HUES64 (cell line): ENCODE measurements around the gene PARVB.

ENCODE experiments used
- H3K27ac ChIP-seq: 2 replicates; pipeline ENCODE4 v1.7.0; 2013; ENCODE audit warnings: low read depth, low read length, inconsistent platforms
- H3K27me3 ChIP-seq: 2 replicates; pipeline ENCODE4 v1.6.1; 2013; ENCODE audit warnings: mild to moderate bottlenecking, low read length; ENCODE audit not compliant: insufficient read depth
- H3K36me3 ChIP-seq: 2 replicates; pipeline ENCODE4 v1.6.1; 2013; ENCODE audit warnings: mild to moderate bottlenecking, low read length; ENCODE audit not compliant: insufficient read depth
- H3K4me1 ChIP-seq: 2 replicates; pipeline ENCODE4 v1.6.1; 2013; ENCODE audit warnings: mild to moderate bottlenecking, low read length, moderate library complexity; ENCODE audit not compliant: insufficient read depth
- H3K4me3 ChIP-seq: 2 replicates; pipeline ENCODE4 v1.5.1; 2013; ENCODE audit warnings: mild to moderate bottlenecking, low read length, moderate library complexity
- H3K9ac ChIP-seq: 2 replicates; pipeline ENCODE4 v1.6.1; 2013; ENCODE audit warnings: mild to moderate bottlenecking, low read depth, low read length
- H3K9me3 ChIP-seq: 2 replicates; pipeline ENCODE4 v1.6.1; 2013; ENCODE audit warnings: low read depth, low read length; ENCODE audit not compliant: insufficient read depth
- WGBS: fragments of 150-250, 120-280 bp; methylation state at CpG from one replicate; pipeline ENCODE4 v1.1.7; 2013; ENCODE audit warnings: missing lambda C conversion rate; 5-methylcytosine and 5-hydroxymethylcytosine counted together

Gene PARVB

DNA sequence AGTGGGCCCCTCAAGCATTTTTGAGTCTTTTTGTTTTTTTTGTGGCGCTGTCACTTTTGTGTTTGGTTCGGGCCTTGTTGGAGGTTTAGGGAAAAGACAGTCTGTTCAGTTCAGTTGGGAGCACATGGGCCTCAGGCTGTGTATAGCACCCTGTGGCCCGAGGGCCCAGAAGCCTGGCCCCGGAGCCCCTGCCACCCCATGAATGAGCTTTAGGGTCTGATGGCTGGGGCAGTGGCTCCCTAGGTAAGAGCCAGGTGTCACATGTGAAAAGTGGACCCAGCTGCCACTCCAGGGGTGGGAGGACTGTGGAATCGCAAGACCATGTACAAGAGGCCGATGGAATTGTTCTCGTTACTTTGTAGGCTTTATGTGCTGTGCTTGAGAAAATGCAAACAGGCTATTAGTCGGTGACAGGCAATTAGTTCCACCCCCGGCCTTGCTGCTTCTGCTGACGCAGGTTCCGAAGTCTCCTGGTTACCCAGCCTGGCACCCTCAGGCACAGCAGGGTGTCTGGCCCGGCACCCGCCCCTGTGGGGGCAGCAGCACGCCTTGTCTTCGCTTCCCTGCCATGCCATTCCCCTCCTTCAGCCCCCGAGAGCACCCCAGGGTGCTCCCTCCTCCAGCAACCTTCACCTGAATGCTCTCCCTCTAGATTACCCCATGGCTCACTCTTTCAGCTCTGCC is 118.5 kb downstream of the PARVB start:
- Histone ChIP-seq H3K9ac (no peak overlapping the region), H3K27ac (no peak overlapping the region), H3K27me3 (no peaks in the 10 kb centered on the region), H3K4me1 (peaks cover 23% of the 10 kb centered on the region), H3K36me3 (no peaks in the 10 kb centered on the region), H3K4me3 (no peak overlapping the region), H3K9me3 (peaks cover 4% of the 10 kb centered on the region)
- WGBS = 91% methylated on average over 16 of the region's 16 CpGs

GRCh38 chr22:44143105-44143474 is 119.0 kb downstream of the PARVB start:
- H3K27ac ChIP-seq = no peak overlapping the region
- WGBS = 88% methylated on average over 4 of the region's 4 CpGs
- H3K27me3 ChIP-seq = no peaks in the 10 kb centered on the region
- H3K9me3 ChIP-seq = no peaks in the 10 kb centered on the region
- H3K9ac ChIP-seq = no peak overlapping the region
- peaks cover 26% of the 10 kb centered on the region for H3K4me1 ChIP-seq
- H3K36me3 ChIP-seq = no peaks in the 10 kb centered on the region
- no peak overlapping the region for H3K4me3 ChIP-seq

DNA sequence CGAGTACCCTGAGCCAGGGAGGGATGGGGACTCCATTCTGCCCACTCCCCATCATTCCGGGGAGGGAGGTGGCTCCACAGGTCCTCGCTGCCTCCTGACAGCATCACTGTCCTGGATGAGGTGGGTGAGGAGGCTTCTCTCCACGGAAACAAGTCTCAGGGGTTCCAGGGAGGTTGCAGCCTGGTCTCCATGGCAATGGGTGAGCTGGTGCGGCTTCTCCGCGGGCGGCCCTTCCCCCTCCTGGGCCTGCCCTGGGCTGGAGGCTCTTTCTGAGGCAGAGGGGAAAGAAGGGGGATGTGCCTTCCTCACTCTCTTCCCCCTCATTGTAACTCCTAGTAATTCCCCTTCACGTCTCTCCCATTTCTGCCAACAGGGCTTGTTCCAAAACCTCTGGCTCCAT is 119.5 kb downstream of the PARVB start:
- H3K27me3 ChIP-seq = no peaks in the 10 kb centered on the region
- H3K4me1 ChIP-seq = peaks cover 31% of the 10 kb centered on the region
- no peaks in the 10 kb centered on the region for H3K36me3 ChIP-seq
- H3K9ac ChIP-seq = no peak overlapping the region
- H3K4me3 ChIP-seq = no peak overlapping the region
- WGBS = 56% methylated on average over 7 of the region's 9 CpGs
- H3K27ac ChIP-seq = no peak overlapping the region
- H3K9me3 ChIP-seq = no peaks in the 10 kb centered on the region

DNA sequence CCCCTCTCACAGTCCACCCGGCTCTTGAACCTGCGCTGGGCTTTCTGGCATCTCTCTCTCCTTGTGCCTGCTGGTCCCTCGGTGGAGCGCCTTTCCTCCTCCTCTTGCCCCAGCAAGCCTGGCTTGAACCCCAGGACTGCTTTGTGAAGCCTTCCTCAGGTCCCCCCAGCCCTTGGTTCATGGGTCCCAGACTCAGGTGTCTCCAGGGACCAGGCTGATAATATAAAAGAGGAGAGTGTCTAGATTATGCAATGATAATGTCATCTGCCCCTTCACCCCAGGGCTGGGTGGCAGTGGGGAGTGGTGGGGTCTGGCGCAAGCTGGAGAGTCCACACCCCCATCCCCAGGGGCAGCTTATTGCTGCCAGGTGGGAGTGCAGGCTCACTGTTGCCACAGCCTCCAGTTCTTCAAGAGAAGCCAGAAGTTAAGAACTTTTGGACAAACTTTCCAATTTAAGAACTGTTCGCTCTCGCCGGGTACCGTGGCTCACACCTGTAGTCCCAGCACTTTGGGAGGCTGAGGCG is 120.0 kb downstream of the PARVB start:
- Histone ChIP-seq H3K27ac (no peak overlapping the region), H3K4me1 (peaks cover 36% of the 10 kb centered on the region), H3K9ac (no peak overlapping the region), H3K27me3 (no peaks in the 10 kb centered on the region), H3K4me3 (no peak overlapping the region), H3K9me3 (no peaks in the 10 kb centered on the region), H3K36me3 (no peaks in the 10 kb centered on the region)
- WGBS = 93% methylated on average over 10 of the region's 10 CpGs

DNA sequence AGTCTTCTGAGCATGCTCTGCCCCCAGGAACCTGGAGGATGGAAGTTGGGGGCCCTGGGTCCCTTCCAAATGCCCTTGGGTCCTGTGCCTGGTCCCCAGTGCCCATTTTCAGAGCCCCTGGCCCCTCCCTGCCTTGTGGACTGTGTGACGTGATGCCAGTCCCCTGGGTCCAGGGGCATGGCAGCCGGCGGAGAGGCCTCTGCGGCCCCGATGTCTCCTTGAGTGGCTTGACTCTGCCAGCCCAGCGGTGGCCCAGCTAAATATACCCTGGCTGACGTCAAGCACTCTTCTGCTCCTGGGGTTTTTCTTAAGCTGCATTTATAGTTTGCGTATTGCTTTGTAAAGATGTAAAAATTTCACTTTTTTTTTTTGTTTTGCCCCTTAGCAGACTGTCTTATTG is 121.4 kb downstream of the PARVB start:
- Histone ChIP-seq H3K36me3 (no peaks in the 10 kb centered on the region), H3K4me3 (no peak overlapping the region), H3K27me3 (no peaks in the 10 kb centered on the region), H3K27ac (peak overlapping the region; percentile 94), H3K4me1 (peaks cover 41% of the 10 kb centered on the region), H3K9me3 (no peaks in the 10 kb centered on the region), H3K9ac (no peak overlapping the region)
- 95% methylated on average over 8 of the region's 8 CpGs for WGBS

DNA sequence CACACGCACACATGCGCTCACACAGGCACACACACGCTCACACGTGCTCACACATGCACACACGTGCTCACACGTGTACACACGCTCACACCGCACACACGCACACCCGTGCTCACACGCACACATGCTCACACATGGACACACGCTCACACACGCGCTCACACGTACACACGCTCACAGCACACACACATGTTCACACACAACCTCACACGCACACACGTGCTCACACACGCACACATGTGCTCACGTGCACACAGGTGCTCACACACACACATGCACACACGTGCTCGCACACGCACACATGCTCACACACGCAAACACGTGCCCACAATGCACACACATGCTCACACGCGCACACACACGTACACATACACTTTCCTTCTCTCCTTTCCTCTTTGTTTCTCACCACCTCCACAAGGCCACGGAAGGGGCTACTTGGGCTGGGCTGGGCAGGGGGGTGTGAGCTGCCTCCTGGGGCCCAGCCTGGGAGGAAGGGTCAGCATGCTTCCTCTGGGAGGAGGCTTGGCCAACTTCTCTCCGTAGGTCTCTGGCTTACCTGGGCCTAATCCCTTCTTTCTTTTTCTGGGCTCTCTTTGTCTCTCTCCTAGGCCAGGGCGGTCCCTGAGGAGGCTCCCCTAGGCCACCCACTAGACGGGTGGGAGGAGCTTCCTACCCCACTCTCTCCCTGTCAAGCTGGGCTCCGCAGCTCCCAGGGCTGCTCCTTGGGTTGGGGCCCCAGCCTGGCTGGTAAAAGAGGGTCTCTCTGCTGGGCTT is 122.2 kb downstream of the PARVB start:
- Histone ChIP-seq H3K4me1 (peaks cover 41% of the 10 kb centered on the region), H3K4me3 (no peak overlapping the region), H3K36me3 (no peaks in the 10 kb centered on the region), H3K27ac (peak overlapping the region; percentile 94), H3K27me3 (no peaks in the 10 kb centered on the region), H3K9me3 (no peaks in the 10 kb centered on the region), H3K9ac (peak overlapping the region; percentile 48)
- WGBS = 78% methylated on average over 33 of the region's 33 CpGs

- H3K4me1 ChIP-seq = peaks cover 41% of the 10 kb centered on the region
- no peak overlapping the region for H3K4me3 ChIP-seq
- no peaks in the 10 kb centered on the region for H3K36me3 ChIP-seq
- no peaks in the 10 kb centered on the region for H3K9me3 ChIP-seq
- H3K9ac ChIP-seq = peak overlapping the region; percentile 48; the same call in 1 of the 2 replicates
- H3K27me3 ChIP-seq = no peaks in the 10 kb centered on the region
- WGBS = 41% methylated on average over 12 of the region's 12 CpGs
- H3K27ac ChIP-seq = peak overlapping the region; percentile 94
Measured at GRCh38 chr22:44147008-44147645, 123.0 kb downstream of the PARVB start.

DNA sequence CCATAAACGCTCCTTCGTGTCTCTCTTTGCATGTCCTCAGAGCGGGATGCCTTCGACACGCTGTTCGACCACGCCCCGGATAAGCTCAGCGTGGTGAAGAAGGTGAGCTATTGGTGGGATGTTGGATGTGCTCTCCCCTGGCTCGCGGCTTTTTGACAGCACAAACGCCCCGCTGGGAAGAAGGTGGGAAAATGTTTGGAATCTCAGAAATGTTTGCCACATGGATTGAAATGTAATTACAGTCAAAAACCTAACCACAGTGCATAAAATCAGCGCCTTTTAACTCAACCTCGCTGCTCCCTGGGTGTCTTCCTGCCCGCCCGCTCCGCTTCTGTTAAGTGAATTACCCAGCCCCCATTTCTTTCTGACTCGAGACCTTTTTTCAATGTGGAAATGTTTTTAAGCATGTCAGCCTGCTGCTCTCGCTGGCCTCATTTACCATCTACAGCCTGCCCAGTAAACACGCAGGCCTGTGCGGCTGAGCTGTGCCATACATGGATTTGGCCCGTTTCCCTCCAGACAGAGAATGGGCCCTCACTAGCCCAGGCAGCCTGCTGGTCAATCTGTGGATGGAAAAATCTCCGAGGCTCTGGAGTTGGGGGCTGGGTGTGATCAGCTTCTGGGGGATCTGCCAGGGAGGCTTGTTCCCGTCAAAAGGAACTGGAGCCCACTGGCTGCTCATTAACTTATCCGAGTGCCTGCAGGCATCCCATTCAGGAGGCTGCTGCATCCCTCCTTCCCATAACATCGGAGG is 123.9 kb downstream of the PARVB start:
- Histone ChIP-seq H3K9ac (peak overlapping the region; percentile 69), H3K4me1 (peaks cover 41% of the 10 kb centered on the region), H3K4me3 (peak overlapping the region; percentile 18; the same call in 1 of the 2 replicates), H3K9me3 (no peaks in the 10 kb centered on the region), H3K27me3 (no peaks in the 10 kb centered on the region), H3K27ac (peak overlapping the region; percentile 98), H3K36me3 (no peaks in the 10 kb centered on the region)
- 3% methylated on average over 27 of the region's 27 CpGs for WGBS

DNA sequence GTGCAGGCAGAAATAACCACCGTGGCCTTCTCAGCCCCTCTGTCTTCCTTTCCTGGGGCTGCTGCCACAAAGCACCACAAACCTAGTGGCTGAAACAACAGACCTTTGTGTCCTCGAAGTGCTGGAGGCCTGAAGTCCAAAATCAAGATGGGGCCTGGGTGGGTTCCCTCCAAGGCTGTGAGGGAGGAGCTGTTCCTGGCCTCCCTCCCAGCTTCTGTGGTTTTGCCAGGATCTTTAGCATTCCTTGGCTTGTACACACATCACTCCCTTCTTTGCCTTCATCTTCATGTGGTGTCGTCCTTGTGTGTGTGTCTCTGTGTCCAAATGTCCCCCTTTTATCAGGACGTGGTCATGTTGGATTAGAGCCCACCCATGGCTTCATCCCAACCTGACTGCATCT is 127.6 kb downstream of the PARVB start:
- Histone ChIP-seq H3K36me3 (no peaks in the 10 kb centered on the region), H3K9ac (no peak overlapping the region), H3K4me3 (no peak overlapping the region), H3K9me3 (no peaks in the 10 kb centered on the region), H3K27ac (no peak overlapping the region), H3K27me3 (no peaks in the 10 kb centered on the region), H3K4me1 (peaks cover 27% of the 10 kb centered on the region)
- 97% methylated on average over 4 of the region's 4 CpGs for WGBS

DNA sequence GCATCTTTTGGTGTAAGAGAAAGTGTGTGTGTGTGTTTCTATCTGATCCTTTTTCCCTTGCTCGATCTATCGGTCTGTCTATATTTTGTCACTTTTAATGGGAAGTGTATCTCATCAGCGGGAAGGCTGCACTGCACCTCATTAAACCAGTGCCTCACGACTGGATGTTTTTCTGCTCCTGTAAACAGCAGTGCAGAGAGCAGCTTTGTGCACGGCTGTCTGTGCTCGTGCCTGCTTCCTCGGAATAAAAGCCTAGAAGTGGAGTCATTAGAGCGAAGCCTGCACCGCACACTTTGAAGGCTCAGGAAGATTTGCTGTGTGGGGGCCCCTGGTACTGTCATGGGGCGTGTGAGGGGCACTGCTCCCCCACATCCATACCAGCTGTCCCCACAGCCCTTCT is 129.6 kb downstream of the PARVB start:
- H3K27ac ChIP-seq = no peak overlapping the region
- no peak overlapping the region for H3K4me3 ChIP-seq
- H3K27me3 ChIP-seq = no peaks in the 10 kb centered on the region
- no peaks in the 10 kb centered on the region for H3K36me3 ChIP-seq
- H3K4me1 ChIP-seq = peaks cover 20% of the 10 kb centered on the region
- no peaks in the 10 kb centered on the region for H3K9me3 ChIP-seq
- WGBS = 92% methylated on average over 10 of the region's 10 CpGs
- H3K9ac ChIP-seq = no peak overlapping the region
